Natural killer cell treated with Interleukin-12 subunit alpha and Interleukin-12 subunit beta and Interleukin-15 and Interleukin-18, amount 100 ng/mL, for 72 hours (primary cell): ENCODE results near the gene DIP2C. TPM values are rescaled to one million over a fixed set of nuclear protein-coding genes. Genes with fewer than 3 reads are reported as not detected.
"Not testable (repeated sequence)": the region's sequence is repeated elsewhere in the genome, so short reads cannot be mapped to it uniquely, and the experiment has no call there.

ENCODE experiments used
- ATAC-seq, 2 donors: fragments of 150-1000 bp; cut with Tn5 transposase in 1 of 2; sonication (Bioruptor Pico), chemical (Tn5 transposase) in 1 of 2; 2 replicates each; pipeline ENCODE4 v1.10.0; 2021
- DNase-seq: peaks from one replicate; pipeline ENCODE4 v3.0.0; 2022; ENCODE audit warnings: low spot score
- H3K27ac Mint-ChIP-seq, 2 donors: 1 replicate in 1 of 2; 2 replicates in 1 of 2; pipeline ENCODE4 v1.8.0; 2022; ENCODE audit warnings: mixed read lengths in 2 of 2, mild to moderate bottlenecking in 1 of 2, moderate library complexity in 1 of 2
- H3K27me3 Mint-ChIP-seq, 2 donors: 1 replicate in 1 of 2; 2 replicates in 1 of 2; pipeline ENCODE4 v1.8.0; 2022; ENCODE audit warnings: mixed read lengths in 2 of 2
- H3K36me3 Mint-ChIP-seq: one replicate; pipeline ENCODE4 v1.8.0; 2022; ENCODE audit warnings: mixed read lengths
- H3K4me1 Mint-ChIP-seq, 2 donors: 1 replicate in 1 of 2; 2 replicates in 1 of 2; pipeline ENCODE4 v1.8.0; 2022; ENCODE audit warnings: low read depth in 2 of 2, mixed read lengths in 2 of 2, mild to moderate bottlenecking in 1 of 2
- H3K4me3 Mint-ChIP-seq: one replicate; pipeline ENCODE4 v1.8.0; 2022; ENCODE audit warnings: mixed read lengths
- H3K9me3 Mint-ChIP-seq: 2 replicates; pipeline ENCODE4 v1.8.0; 2022; ENCODE audit warnings: mixed read lengths
- total RNA-seq, 2 donors: library from RNA; stranded (reverse); gene quantifications; one replicate each; pipeline ENCODE4 v1.2.3, GENCODE V29; 2022

Gene DIP2C
- total RNA-seq, 2 donors from 2014 or later: 0.57 to 0.98 TPM

DNA sequence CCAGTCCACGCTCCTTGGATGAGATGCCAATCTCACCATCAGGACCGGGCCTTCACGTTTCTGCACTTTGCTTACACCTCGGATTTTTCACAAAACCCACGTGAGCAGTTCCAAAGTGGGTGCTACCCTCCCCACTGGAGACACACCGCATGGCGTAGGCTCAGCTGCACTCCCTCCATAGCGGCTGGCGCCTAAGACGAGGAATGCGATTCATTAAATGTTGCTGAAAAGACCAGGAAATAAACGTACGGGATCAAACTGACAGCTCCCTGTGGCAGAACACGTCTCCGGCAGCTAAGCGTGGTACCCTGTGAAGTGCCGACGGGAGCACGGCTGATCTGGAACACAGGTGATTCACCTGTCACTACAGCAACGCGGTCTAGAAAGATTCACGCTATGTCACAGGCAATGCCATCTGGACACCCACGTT is 209.0 kb downstream of the DIP2C start:
- H3K9me3 Mint-ChIP-seq: peaks cover 3% of the 10 kb centered on the region
- H3K27ac Mint-ChIP-seq: no peak overlapping the region
- ATAC-seq (no peak), DNase-seq (no peak)
- no peaks in the 10 kb centered on the region for H3K27me3 Mint-ChIP-seq
- H3K4me3 Mint-ChIP-seq: no peak overlapping the region
- peaks cover 17% of the 10 kb centered on the region for H3K36me3 Mint-ChIP-seq
- H3K4me1 Mint-ChIP-seq: peaks cover 16 to 23% of the 10 kb centered on the region in 2 donors

DNA sequence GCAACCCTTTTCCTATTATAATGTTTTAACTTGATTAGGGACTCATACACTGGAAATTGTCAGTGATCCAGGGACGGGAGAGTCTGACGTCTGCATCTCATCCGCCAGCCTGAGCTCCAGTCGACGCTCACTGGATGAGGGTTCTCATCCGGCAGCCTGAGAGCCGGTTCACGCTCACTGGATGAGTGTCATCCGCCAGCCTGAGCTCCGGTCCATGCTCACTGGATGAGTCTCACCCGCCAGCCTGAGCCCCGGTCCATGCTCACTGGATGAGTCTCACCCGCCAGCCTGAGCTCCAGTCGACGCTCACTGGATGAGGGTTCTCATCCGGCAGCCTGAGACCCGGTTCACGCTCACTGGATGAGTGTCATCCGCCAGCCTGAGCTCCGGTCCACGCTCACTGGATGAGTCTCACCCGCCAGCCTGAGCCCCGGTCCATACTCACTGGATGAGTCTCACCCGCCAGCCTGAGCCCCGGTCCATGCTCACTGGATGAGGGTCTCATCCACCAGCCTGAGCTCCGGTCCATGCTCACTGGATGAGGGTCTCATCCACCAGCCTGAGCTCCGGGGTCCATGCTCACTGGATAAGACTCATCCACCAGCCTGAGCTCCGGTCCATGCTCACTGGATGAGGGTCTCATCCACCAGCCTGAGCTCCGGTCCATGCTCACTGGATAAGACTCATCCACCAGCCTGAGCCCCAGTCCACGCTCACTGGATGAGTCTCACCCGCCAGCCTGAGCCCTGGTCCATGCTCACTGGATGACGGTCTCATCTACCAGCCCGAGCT is 209.6 kb downstream of the DIP2C start:
- not testable (repeated sequence) for ATAC-seq, H3K4me3 Mint-ChIP-seq, H3K9me3 Mint-ChIP-seq, H3K27ac Mint-ChIP-seq, DNase-seq, H3K27me3 Mint-ChIP-seq
- peaks cover 11 to 18% of the 10 kb centered on the region in 2 donors for H3K4me1 Mint-ChIP-seq
- H3K36me3 Mint-ChIP-seq: peaks cover 17% of the 10 kb centered on the region

DNA sequence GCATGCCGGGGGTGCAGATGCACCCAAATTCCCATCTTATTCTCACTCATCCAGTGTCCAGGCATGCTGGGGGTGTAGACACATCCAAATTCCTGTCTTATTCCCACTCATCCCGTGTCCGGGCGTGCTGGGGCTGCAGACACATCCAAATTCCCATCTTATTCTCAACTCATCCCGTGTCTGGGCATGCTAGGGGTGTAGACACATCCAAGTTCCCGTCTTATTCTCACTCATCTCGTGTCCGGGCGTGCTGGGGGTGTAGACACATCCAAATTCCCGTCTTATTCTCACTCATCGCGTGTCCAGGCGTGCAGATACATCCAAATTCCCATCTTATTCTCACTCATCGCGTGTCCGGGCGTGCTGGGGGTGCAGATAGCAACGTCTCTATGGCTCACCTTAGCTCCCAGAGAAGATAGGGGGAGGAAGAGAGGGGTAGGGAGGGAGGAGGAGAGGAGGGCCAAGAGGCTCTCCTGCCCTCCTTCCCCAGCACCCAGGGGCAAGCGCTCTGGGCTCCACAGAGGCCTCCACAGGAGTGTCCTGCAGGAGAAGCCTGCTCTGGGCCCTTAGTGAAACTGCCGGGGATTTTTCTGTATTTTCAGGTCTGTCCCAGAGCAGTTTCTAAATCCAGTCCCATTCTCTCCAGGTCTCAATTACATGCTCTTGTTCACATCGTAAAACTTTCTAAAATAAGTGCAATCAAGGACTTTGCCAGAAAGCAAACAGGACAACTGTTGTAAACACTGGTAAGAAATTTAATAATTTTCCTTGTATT is 210.8 kb downstream of the DIP2C start:
- Mint-ChIP-seq H3K4me3 (peak overlapping the region; percentile 17), H3K9me3 (peaks cover 3% of the 10 kb centered on the region), H3K36me3 (peaks cover 17% of the 10 kb centered on the region), H3K27ac (peak overlapping the region in 1 of 2 donors; percentile 56), H3K4me1 (peaks cover 11 to 12% of the 10 kb centered on the region in 2 donors), H3K27me3 (no peaks in the 10 kb centered on the region)
- ATAC-seq (no peak), DNase-seq (no peak)

DNA sequence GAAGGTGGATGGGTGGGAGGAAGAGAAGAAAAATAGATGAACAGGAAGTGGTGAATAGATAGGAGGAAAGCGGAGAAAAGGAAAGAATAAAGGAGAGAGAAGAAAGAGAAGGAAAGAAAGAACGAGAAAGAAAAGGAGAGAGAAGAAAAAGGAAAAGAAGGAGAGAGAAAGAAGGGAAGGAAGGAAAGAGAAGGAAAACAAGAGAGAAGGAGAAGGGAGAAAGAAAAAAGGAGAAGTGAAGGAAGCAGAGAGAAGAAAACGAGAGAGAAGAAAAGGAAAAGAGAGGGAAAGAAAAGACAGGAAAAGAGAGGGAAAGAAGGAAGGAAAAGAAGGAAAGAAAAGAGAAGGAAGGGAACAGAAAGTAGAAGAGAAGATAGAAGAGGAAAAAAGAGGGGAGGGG is 211.8 kb downstream of the DIP2C start:
- ATAC-seq (no peak), DNase-seq (no peak)
- H3K27me3 Mint-ChIP-seq: no peaks in the 10 kb centered on the region
- peaks cover 17% of the 10 kb centered on the region for H3K36me3 Mint-ChIP-seq
- peak overlapping the region in 1 of 2 donors; percentile 88 for H3K27ac Mint-ChIP-seq
- H3K9me3 Mint-ChIP-seq: peaks cover 3% of the 10 kb centered on the region
- no peak overlapping the region for H3K4me3 Mint-ChIP-seq
- H3K4me1 Mint-ChIP-seq: peaks cover 11 to 12% of the 10 kb centered on the region in 2 donors

DNA sequence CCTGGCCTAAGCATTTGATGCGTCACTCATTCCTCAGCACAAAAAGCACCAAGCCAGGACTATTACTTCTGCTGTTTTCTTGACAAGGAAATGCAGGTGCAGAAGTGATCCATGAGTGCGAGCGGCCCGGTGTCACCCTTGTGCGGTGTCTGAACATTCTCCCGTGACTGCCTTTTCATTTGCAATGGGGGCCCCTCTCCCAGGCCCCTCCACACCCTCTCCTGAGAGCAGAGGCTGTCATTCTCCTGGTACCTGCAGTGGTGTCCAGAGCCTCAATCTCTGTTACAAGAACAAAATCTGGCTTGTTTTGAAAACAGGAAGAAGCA is 213.1 kb downstream of the DIP2C start:
- DNase-seq (no peak), ATAC-seq (no peak)
- Mint-ChIP-seq H3K4me1 (peaks cover 11 to 12% of the 10 kb centered on the region in 2 donors), H3K27ac (peak overlapping the region in 1 of 2 donors; percentile 10), H3K27me3 (no peaks in the 10 kb centered on the region), H3K36me3 (peaks cover 17% of the 10 kb centered on the region), H3K4me3 (no peak overlapping the region), H3K9me3 (peaks cover 3% of the 10 kb centered on the region)

DNA sequence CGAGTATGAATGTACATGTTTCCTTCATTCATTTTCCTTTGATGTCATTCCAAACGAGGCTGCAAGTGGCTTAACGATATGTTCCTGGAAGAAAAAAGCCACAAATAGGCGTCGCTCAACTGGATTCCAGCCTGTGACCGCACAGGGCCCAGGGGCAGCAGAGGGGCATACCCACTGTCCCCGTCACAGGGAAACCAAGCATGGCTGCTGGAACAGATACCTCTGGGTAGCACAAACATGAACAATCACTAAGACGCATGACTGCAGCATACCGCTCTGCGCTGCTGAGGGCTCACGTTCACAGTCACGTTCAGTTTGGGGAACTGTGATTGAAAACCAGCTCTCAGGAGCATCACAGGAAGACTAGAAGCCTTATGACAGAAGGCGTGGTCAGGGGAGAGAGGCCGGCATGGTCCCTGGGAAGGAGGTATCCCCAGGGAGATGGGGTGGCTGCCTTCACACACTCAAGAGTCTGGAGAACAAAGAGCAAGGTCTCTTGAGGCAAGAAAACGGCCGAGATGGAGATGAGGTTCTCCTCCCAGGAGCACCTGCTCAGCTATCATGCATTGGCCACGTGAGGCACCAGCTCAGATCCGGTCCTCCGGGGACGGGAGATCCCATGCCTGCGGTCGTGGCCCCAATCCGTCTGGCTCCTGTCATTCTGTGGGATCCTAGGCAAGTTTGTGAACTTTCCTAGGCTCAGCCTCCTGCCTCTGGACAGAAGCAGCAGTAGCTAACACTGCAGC is 213.6 kb downstream of the DIP2C start:
- no peak for ATAC-seq
- no peaks in the 10 kb centered on the region for H3K27me3 Mint-ChIP-seq
- H3K4me3 Mint-ChIP-seq: no peak overlapping the region
- peaks cover 11 to 12% of the 10 kb centered on the region in 2 donors for H3K4me1 Mint-ChIP-seq
- H3K27ac Mint-ChIP-seq: no peak overlapping the region
- no peak for DNase-seq
- H3K9me3 Mint-ChIP-seq: peaks cover 3% of the 10 kb centered on the region
- H3K36me3 Mint-ChIP-seq: peaks cover 17% of the 10 kb centered on the region

DNA sequence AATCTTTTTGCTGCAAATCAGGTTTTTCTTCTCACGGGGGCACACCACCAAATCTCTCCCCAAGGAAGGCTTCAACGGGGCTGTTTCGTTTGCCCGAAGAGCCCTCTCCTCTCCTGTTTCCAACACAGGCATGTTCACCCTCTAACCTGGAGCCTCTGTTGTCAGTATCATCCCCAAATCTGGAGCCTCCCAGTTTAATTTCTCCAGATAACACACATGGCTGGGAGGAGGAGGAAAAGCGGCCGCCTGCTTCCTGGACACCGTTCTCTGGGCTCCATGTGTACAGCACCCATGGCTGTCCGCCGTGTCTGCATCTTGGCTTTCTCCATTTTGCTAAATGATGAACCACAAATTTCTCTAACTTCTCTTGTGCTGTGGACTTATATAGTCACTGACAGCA is 214.5 kb downstream of the DIP2C start:
- Mint-ChIP-seq H3K27ac (no peak overlapping the region), H3K9me3 (peaks cover 3% of the 10 kb centered on the region), H3K4me1 (peaks cover 11 to 12% of the 10 kb centered on the region in 2 donors), H3K27me3 (peaks cover 0 to 2% of the 10 kb centered on the region in 2 donors), H3K4me3 (no peak overlapping the region), H3K36me3 (peaks cover 17% of the 10 kb centered on the region)
- no peak for DNase-seq
- ATAC-seq: no peak

DNA sequence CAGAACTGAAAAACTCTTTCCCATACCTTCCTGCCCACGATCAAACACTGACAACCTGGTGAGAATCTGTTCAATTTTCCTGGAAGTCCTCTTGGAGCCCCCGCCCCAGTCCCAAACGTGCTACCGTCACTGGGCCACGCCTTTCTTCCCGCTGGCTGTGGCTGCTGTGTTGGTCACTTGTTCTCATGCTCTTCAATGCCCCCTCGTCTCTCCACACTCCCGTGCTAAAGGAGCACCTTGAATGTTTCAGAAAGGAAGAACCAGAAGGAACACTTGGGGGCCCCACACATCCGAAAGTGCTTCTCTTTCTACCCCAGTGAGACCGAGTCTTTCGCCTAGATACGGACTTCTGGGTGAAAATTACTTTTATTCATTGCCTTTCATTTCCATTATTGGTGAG is 215.1 kb downstream of the DIP2C start:
- peaks cover 11 to 12% of the 10 kb centered on the region in 2 donors for H3K4me1 Mint-ChIP-seq

DNA sequence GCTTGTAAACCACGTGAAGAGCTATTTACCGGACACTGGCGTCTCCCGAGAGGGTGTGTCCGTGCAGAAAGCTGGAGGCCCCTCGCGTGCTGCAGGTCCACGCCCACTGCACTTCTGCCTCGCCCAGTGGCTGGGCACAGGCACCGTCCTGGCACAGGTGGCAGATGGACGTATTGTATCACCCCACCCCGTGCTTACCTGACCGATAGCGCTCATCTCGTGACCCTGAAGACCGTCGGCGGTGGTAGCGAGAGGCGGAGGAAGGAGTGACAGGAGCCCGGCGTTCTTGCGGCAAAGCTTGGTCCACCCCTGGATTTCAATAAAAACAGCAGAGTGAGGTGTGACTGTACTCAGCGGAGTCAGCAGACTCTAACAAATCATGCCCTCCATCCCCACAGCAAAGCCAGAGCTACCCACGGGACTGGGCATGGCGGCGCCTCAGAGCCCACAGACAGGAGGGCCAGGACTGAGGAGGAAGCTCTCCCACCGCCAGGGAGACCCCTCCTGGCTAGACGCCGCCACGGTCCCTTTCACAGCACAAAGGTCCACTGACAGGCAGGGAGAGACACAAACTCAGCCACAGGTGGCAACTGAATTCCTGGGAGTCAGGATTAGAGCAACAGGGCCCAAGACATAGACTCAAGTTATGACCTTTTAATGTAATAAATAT is 217.1 kb downstream of the DIP2C start:
- Mint-ChIP-seq H3K36me3 (peaks cover 7% of the 10 kb centered on the region), H3K4me3 (no peak overlapping the region), H3K9me3 (no peaks in the 10 kb centered on the region), H3K27me3 (peaks cover 0 to 8% of the 10 kb centered on the region in 2 donors), H3K27ac (no peak overlapping the region), H3K4me1 (peaks cover 4 to 7% of the 10 kb centered on the region in 2 donors)
- DNase-seq: no peak
- ATAC-seq: no peak

More for the DNA sequence above, 215.1 kb downstream of the DIP2C start:
- ATAC-seq (no peak), DNase-seq (no peak)
- peaks cover 17% of the 10 kb centered on the region for H3K36me3 Mint-ChIP-seq
- no peak overlapping the region for H3K4me3 Mint-ChIP-seq
- peaks cover 0 to 7% of the 10 kb centered on the region in 2 donors for H3K27me3 Mint-ChIP-seq
- peaks cover 3% of the 10 kb centered on the region for H3K9me3 Mint-ChIP-seq
- no peak overlapping the region for H3K27ac Mint-ChIP-seq

DNA sequence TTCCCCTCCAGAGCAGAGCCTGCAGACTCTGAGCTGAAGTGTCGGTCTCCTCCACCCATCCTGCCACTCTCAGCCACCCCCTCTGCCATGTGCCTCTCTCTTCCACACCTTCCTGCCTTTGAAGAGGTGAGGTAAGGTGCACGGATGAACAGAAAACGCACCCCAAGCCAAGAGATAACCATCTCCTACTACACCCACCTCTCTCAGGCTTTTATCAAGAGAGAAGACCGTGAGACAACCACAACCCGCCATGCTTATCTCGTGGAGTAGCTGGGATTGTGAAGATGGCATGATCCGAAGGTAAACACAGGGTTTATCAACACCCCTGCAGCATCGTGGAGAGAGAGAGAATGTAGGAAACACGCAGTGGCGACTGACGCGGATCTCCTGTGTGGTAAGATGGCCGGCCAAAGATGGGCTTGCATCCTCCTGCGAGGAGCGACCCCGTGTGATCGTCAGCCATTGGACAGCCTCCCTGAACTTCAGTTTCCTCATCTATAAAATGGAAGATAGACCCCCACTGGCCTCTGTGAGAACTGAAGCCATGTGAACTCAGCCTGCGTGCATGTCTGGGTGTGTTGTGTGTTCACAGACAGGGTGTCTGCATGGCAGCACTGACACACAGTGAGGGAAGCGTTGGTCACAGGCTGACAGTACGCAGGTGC is 219.0 kb downstream of the DIP2C start:
- no peaks in the 10 kb centered on the region for H3K36me3 Mint-ChIP-seq
- H3K27ac Mint-ChIP-seq: no peak overlapping the region

DNA sequence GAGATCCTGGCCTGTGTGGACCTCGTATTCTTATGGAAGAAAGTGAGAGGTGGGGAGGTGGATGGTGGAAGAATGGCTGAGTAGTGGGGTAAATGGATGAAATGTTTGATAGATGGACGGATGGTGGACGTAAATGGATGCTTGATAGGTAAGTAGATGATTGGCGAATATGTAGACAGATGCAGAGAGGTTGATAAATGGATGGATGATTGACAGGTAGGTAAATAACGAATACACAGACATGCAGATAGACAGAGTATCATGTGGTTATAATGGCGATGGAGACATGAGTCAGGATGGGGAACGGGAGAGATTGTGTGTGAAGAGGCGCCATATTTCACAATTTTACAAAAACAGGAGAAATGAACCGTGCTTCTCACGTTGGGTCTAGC is 219.5 kb downstream of the DIP2C start:
- Mint-ChIP-seq H3K27me3 (peaks cover 0 to 8% of the 10 kb centered on the region in 2 donors), H3K4me3 (no peak overlapping the region), H3K9me3 (no peaks in the 10 kb centered on the region), H3K27ac (no peak overlapping the region), H3K4me1 (no peaks in the 10 kb centered on the region), H3K36me3 (no peaks in the 10 kb centered on the region)
- ATAC-seq (no peak), DNase-seq (no peak)

More for the DNA sequence above, 219.0 kb downstream of the DIP2C start:
- no peak for DNase-seq
- Mint-ChIP-seq H3K4me1 (no peaks in the 10 kb centered on the region), H3K27me3 (peaks cover 0 to 8% of the 10 kb centered on the region in 2 donors), H3K4me3 (no peak overlapping the region), H3K9me3 (no peaks in the 10 kb centered on the region)
- no peak for ATAC-seq

DNA sequence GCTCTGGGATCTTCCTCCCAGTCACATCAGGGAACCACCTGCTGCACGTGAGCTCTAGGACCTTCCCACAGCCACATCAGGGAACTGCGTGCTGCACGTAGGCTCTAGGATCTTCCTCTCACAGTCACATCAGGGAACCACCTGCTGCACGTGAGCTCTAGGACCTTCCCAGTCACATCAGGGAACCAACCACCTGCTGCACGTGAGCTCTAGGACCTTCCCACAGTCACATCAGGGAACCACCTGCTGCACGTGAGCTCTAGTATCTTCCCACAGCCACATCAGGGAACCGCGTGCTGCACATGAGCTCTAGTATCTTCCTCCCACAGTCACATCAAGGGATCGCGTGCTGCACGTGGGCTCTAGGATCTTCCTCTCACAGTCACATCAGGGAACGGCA is 229.7 kb downstream of the DIP2C start:
- Mint-ChIP-seq H3K36me3 (peaks cover 12% of the 10 kb centered on the region), H3K4me1 (no peaks in the 10 kb centered on the region), H3K27me3 (peaks cover 15 to 21% of the 10 kb centered on the region in 2 donors), H3K9me3 (peaks cover 3% of the 10 kb centered on the region), H3K4me3 (no peak overlapping the region), H3K27ac (no peak overlapping the region)
- ATAC-seq (no peak), DNase-seq (no peak)

DNA sequence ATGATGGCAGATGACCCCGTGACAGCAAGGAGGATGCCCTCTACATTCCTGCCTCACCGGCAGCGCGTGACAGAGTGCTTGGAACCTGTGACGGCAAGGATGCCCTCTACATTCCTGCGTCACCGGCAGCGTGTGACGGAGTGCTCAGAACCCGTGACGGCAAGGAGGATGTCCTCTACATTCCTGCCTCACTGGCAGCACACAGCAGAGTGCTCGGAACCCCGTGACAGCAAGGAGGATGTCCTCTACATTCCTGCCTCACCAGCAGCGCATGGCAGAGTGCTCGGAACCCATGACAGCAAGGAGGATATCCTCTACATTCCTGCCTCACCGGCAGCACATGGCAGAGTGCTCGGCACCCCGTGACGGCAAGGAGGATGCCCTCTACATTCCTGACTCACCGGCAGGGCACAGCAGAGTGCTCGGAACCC is 231.0 kb downstream of the DIP2C start:
- Mint-ChIP-seq H3K4me1 (peaks cover 0 to under 1% of the 10 kb centered on the region in 2 donors), H3K27ac (no peak overlapping the region), H3K27me3 (peaks cover 13 to 16% of the 10 kb centered on the region in 2 donors), H3K36me3 (peaks cover 11% of the 10 kb centered on the region), H3K4me3 (no peak overlapping the region), H3K9me3 (no peaks in the 10 kb centered on the region)
- DNase-seq (no peak), ATAC-seq (no peak)
